Adrenal gland (tissue), 5 donors: ENCODE data around the gene SLC19A3.

Source experiments
- CTCF ChIP-seq, 6 experiments: fragments of 450-650 bp in 4 of 6; fragments of 200-600 bp in 2 of 6; sonication (generic) in 1 of 6; IDR thresholded peaks; 1 replicate in 5 of 6; 2 replicates in 1 of 6; pipeline versions ENCODE4 v1.5.1 to v1.8.0; 2016 to 2021; ENCODE audit warnings: antibody characterized with exemption in 6 of 6, mild to moderate bottlenecking in 2 of 6, moderate library complexity in 1 of 6
- POLR2A ChIP-seq, 2 donors: fragments of 450-650 bp; IDR thresholded peaks; one replicate each; pipeline ENCODE4 v1.6.1; 2017; ENCODE audit warnings: antibody characterized with exemption in 2 of 2, mild to moderate bottlenecking in 2 of 2, moderate library complexity in 1 of 2
- donor health status: DM: no; HTN: no; CAD: no.

- TF ChIP-seq CTCF (IDR thresholded peaks at IDR 0.05) (no peak), POLR2A (IDR thresholded peaks at IDR 0.05) (no peak)
These were observed 46.5 kb downstream of the SLC19A3 start for GRCh38 chr2:227671170-227671905.
